Liver (tissue), 3 donors: Measurements from ENCODE around the gene MXRA8.

Experiments used
- CTCF ChIP-seq: fragments of 150-350 bp; IDR thresholded peaks from 2 replicates; pipeline ENCODE4 v1.5.1; 2017; ENCODE audit warnings: improper control_type of control experiment, low read depth, low read length; ENCODE audit not compliant: missing input control
- HNF4G ChIP-seq: IDR thresholded peaks from 2 replicates; pipeline ENCODE4 v1.6.1; 2016; ENCODE audit warnings: antibody characterized with exemption
- MAX ChIP-seq: IDR thresholded peaks from 2 replicates; pipeline ENCODE4 v1.6.1; 2016; ENCODE audit warnings: antibody characterized with exemption
- SP1 ChIP-seq: IDR thresholded peaks from 2 replicates; pipeline ENCODE4 v1.6.1; 2018; ENCODE audit warnings: antibody characterized with exemption, mild to moderate bottlenecking
- TAF1 ChIP-seq: conservative IDR thresholded peaks from 2 replicates; pipeline ENCODE4 v1.6.1; 2016; ENCODE audit warnings: antibody characterized with exemption, mild to moderate bottlenecking
- YY1 ChIP-seq: IDR thresholded peaks from 2 replicates; pipeline ENCODE4 v1.6.1; 2016; ENCODE audit warnings: antibody characterized with exemption, mild to moderate bottlenecking
- donor health status: healthy.
- donor health status: healthy.

DNA sequence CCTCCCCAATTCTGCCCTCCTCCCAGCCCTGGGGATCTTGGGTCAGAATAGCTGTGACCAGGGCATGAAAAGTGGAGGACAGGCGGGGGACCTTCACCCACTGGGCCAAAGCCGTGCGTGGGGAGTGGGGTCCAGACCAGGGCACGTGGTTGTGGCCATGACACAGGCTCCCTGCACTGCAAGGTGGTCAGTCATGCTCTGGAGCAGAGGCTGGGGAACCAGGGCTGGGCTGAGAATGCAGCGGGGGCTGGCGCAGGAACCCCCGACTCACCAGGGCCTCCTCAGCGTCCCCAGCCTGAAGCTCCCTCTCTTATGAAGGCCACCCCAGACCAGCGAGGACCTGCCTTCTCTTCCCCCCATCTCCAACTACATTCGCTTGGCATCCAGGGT, 11.9 kb downstream of the MXRA8 start:
- TF ChIP-seq CTCF, result no peak
- TF ChIP-seq SP1, result no peak
- no peak for TF ChIP-seq TAF1
- TF ChIP-seq YY1, result no peak
- TF ChIP-seq MAX, result no peak
- TF ChIP-seq HNF4G, result no peak
